HepG2 (cell line): ENCODE results near the gene CCDC3. TPM values are rescaled to one million over a fixed set of nuclear protein-coding genes. Genes with fewer than 3 reads are reported as not detected.

Experiments used
- ATAC-seq: fragments of 200-7000 bp; cut with Tn5 transposase; 3 replicates; pipeline ENCODE4 v1.9.1; 2020; ENCODE audit warnings: mild to moderate bottlenecking, moderate library complexity
- BruUV-seq: library from RNA; stranded (reverse); fragments of 400-500 nt; replicated peaks from 2 replicates; lab custom pipeline; 2021; lab: Mats Ljungman, UMichigan
- CTCF ChIA-PET: fragments of 300-600 bp; formaldehyde crosslinking; extraction: SDS; loops from one replicate; lab custom pipeline; 2021; ENCODE audit warnings: low total read pairs, inconsistent platforms, low intra/inter-chr PET ratio; lab: Yijun Ruan, JAX
- POLR2A ChIA-PET: fragments of 350-600 bp; sonication (Branson Sonifier 250); formaldehyde crosslinking; loops from one replicate; lab custom pipeline; 2020; ENCODE audit warnings: antibody characterized with exemption, inconsistent platforms; lab: Yijun Ruan, JAX
- DNase-seq: peaks from one replicate; pipeline ENCODE4 v3.0.0-alpha.2; 2015; ENCODE audit warnings: low spot score
- FAIRE-seq: peaks from 3 replicates; lab custom pipeline; 2011; peaks lifted over from hg19 to GRCh38; lab: Jason Lieb, UNC
- H2AFZ ChIP-seq: one replicate; pipeline ENCODE4 v1.6.1; 2011; ENCODE audit warnings: low read length, inconsistent platforms
- H3K27ac ChIP-seq: fragments of 300-600 bp; 3 replicates; pipeline ENCODE4 v1.8.0; 2011; ENCODE audit warnings: mixed run types, mild to moderate bottlenecking, mixed read lengths, low read length, inconsistent platforms; ENCODE audit not compliant: insufficient read depth; ENCODE audit errors: extremely low read length
- H3K27me3 ChIP-seq, 2 experiments: fragments of 200-600 bp in 1 of 2; 2 replicates in 1 of 2; 3 replicates in 1 of 2; pipeline versions ENCODE4 v1.6.0 to v1.8.0; 2011; ENCODE audit warnings: low read length in 2 of 2, mild to moderate bottlenecking in 2 of 2, moderate library complexity in 2 of 2, inconsistent platforms in 1 of 2; ENCODE audit not compliant: insufficient read depth in 2 of 2, control insufficient read depth in 1 of 2
- H3K36me3 ChIP-seq, 2 experiments: fragments of 200-600 bp in 1 of 2; replicated peaks in 1 of 2; 2 replicates in 1 of 2; 3 replicates in 1 of 2; pipeline versions ENCODE4 v1.5.1 to v1.8.0; 2011; ENCODE audit warnings: low read length in 2 of 2, inconsistent platforms in 1 of 2; ENCODE audit not compliant: insufficient read depth in 2 of 2, control insufficient read depth in 1 of 2
- H3K4me1 ChIP-seq: 2 replicates; pipeline ENCODE4 v1.5.1; 2012; ENCODE audit warnings: low read length, inconsistent platforms; ENCODE audit not compliant: insufficient read depth
- H3K4me2 ChIP-seq: 2 replicates; pipeline ENCODE4 v1.6.0; 2011; ENCODE audit warnings: low read depth, low read length, inconsistent platforms
- H3K4me3 ChIP-seq, 3 experiments: fragments of 200-600 bp in 1 of 3; sonication (generic), shearing (Covaris generic) in 1 of 3; replicated peaks in 1 of 3; 2 replicates each; pipeline ENCODE4 v1.5.1; 2011 to 2016; ENCODE audit warnings: low read length in 3 of 3, inconsistent platforms in 2 of 3, low read depth in 2 of 3, mild to moderate bottlenecking in 2 of 3, control low read depth in 1 of 3, mixed read lengths in 1 of 3; ENCODE audit not compliant: insufficient read depth in 1 of 3
- H3K79me2 ChIP-seq: one replicate; pipeline ENCODE4 v1.6.1; 2011; ENCODE audit warnings: low read length, inconsistent platforms; ENCODE audit not compliant: insufficient read depth
- H3K9ac ChIP-seq: 2 replicates; pipeline ENCODE4 v1.6.0; 2011; ENCODE audit warnings: mild to moderate bottlenecking, low read depth, low read length, inconsistent platforms; ENCODE audit not compliant: insufficient read depth
- H3K9me3 ChIP-seq: 2 replicates; pipeline ENCODE4 v1.5.1; 2012; ENCODE audit warnings: mild to moderate bottlenecking, low read length
- H4K20me1 ChIP-seq: 2 replicates; pipeline ENCODE4 v1.6.0; 2011; ENCODE audit warnings: inconsistent platforms, mild to moderate bottlenecking, low read length, moderate library complexity; ENCODE audit not compliant: insufficient read depth
- ESRRA ChIP-seq: sonication (generic); formaldehyde crosslinking; IDR thresholded peaks from 2 replicates; pipeline ENCODE4 v1.5.1; 2020; ENCODE audit warnings: mild to moderate bottlenecking, low read depth, missing genetic modification reagents
- KLF12 ChIP-seq: sonication (generic); formaldehyde crosslinking; IDR thresholded peaks from 2 replicates; pipeline ENCODE4 v1.4.0; 2020; ENCODE audit warnings: missing genetic modification reagents, borderline replicate concordance
- NRL ChIP-seq: sonication (generic); formaldehyde crosslinking; IDR thresholded peaks from 2 replicates; pipeline ENCODE4 v1.5.0; 2020; ENCODE audit warnings: missing genetic modification reagents, mild to moderate bottlenecking, moderate library complexity, borderline replicate concordance
- TOPORS ChIP-seq: sonication (generic); formaldehyde crosslinking; IDR thresholded peaks from 2 replicates; pipeline ENCODE4 v1.8.0; 2023; ENCODE audit warnings: mild to moderate bottlenecking, missing genetic modification reagents
- ZNF256 ChIP-seq: sonication (generic); formaldehyde crosslinking; conservative IDR thresholded peaks from 2 replicates; pipeline ENCODE4 v1.4.0; 2020; ENCODE audit warnings: missing genetic modification reagents
- ZNF670 ChIP-seq: sonication (generic); formaldehyde crosslinking; IDR thresholded peaks from 2 replicates; pipeline ENCODE4 v1.8.0; 2022; ENCODE audit warnings: mild to moderate bottlenecking, missing genetic modification reagents, borderline replicate concordance
- ZNF672 ChIP-seq: sonication (generic); formaldehyde crosslinking; IDR thresholded peaks from 2 replicates; pipeline ENCODE4 v1.8.1; 2022; ENCODE audit warnings: missing genetic modification reagents
- ZSCAN20 ChIP-seq: sonication (generic); formaldehyde crosslinking; IDR thresholded peaks from 2 replicates; pipeline ENCODE4 v1.4.0; 2020; ENCODE audit warnings: missing genetic modification reagents, mild to moderate bottlenecking, borderline replicate concordance
- WGBS: methylation state at CpG from one replicate; pipeline ENCODE4 v1.1.6; 2017; ENCODE audit warnings: low lambda C conversion rate; 5-methylcytosine and 5-hydroxymethylcytosine counted together
- in situ Hi-C: cut with HindIII; loops from 2 replicates; pipeline ENCODE4 v1.10.0; 2017; ENCODE audit warnings: low pct_unique_long_range_greater_than_20kb; ENCODE audit not compliant: extremely low pct_ligation_motif_present
- intact Hi-C: fragments of 100-400 bp; cut with micrococcal nuclease; formaldehyde crosslinking; loops from one replicate; pipeline ENCODE4 v1.10.0; 2022; ENCODE audit not compliant: unreplicated experiment
- polyA plus RNA-seq, 8 experiments: library from polyadenylated mRNA; depleted of rRNA in 3 of 8; stranded (reverse) in 7 of 8; unstranded in 1 of 8; fragments of >200 nt; fragmentation: Illumina TruSeq in 4 of 8; extraction: Trizol in 4 of 8; gene quantifications; 2 replicates each; pipeline versions ENCODE4 v1.2.1 to v1.2.3, GENCODE V29; 2011 to 2016; ENCODE audit warnings: low read depth in 4 of 8, missing spikeins in 1 of 8, mixed read lengths in 1 of 8; ENCODE audit not compliant: insufficient read depth in 1 of 8
- total RNA-seq, 5 experiments: library from RNA; depleted of rRNA; stranded (reverse); fragments of >200 nt; fragmentation: Illumina TruSeq; extraction: Trizol; gene quantifications; 2 replicates each; pipeline ENCODE4 v1.2.3, GENCODE V29; 2016; ENCODE audit warnings: low read depth in 1 of 5
- TF ChIP-seq, protein P1 (sequence below): sonication (generic); formaldehyde crosslinking; conservative IDR thresholded peaks from 2 replicates; pipeline ENCODE4 v1.4.0; 2020; ENCODE audit warnings: missing genetic modification reagents
- TF ChIP-seq, protein P2 (sequence below): IDR thresholded peaks from 2 replicates; pipeline ENCODE4 v1.6.1; 2012; ENCODE audit warnings: low read depth, low read length, improper control_type of control experiment

The CCDC3 gene
- total and polyA plus RNA-seq, 2 of the 13 experiments (the other 11 are each of a cell fraction or from before 2014, with no cell fraction given): not detected

DNA sequence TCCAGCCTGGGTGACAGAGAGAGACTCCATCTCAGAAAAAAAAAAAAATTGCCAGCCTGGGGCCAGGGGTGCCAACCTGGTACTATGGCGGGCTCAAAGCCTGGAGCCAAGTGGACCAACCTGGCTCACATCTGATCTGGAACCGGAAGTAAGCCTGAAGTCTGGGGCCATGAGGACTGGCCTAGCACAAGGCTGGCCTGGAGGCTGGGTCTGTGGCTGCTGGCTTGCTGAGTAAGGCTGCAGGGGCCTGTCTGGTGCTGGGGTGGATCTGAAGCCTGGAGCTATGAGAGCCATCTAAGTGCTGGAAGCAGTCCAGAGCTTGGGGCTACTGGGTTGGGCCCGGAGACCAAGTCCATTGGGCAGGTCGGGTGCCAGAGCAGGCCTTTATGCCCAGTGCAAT is 84.9 kb downstream of the CCDC3 start:
- Histone ChIP-seq H2AFZ (no peak overlapping the region), H3K36me3 (no peaks in the 10 kb centered on the region), H3K27me3 (no peaks in the 10 kb centered on the region; a peak in 1 of 5 replicates), H3K4me1 (no peaks in the 10 kb centered on the region), H3K9me3 (no peaks in the 10 kb centered on the region), H3K9ac (no peak overlapping the region), H3K4me2 (no peak overlapping the region), H4K20me1 (no peaks in the 10 kb centered on the region), H3K27ac (no peak overlapping the region), H3K4me3 (no peak overlapping the region), H3K79me2 (no peaks in the 10 kb centered on the region)
- ChIA-PET CTCF (no interaction called here), POLR2A (no interaction called here)
- 51% methylated on average over 2 of the region's 4 CpGs for WGBS
- in situ Hi-C loops: no loop called here
- BruUV-seq: no TSS peak
- TF ChIP-seq ESRRA (no peak), ZNF256 (CRISPR knock-in tag) (no peak), ZSCAN20 (CRISPR knock-in tag) (no peak), TOPORS (CRISPR knock-in tag) (no peak), ZNF670 (CRISPR knock-in tag) (no peak), NRL (CRISPR knock-in tag) (no peak), ZNF672 (CRISPR knock-in tag) (no peak), KLF12 (CRISPR knock-in tag) (no peak)
- TF ChIP-seq, protein P1, sequence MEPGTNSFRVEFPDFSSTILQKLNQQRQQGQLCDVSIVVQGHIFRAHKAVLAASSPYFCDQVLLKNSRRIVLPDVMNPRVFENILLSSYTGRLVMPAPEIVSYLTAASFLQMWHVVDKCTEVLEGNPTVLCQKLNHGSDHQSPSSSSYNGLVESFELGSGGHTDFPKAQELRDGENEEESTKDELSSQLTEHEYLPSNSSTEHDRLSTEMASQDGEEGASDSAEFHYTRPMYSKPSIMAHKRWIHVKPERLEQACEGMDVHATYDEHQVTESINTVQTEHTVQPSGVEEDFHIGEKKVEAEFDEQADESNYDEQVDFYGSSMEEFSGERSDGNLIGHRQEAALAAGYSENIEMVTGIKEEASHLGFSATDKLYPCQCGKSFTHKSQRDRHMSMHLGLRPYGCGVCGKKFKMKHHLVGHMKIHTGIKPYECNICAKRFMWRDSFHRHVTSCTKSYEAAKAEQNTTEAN (CRISPR knock-in tag): no peak
- TF ChIP-seq, protein P2, sequence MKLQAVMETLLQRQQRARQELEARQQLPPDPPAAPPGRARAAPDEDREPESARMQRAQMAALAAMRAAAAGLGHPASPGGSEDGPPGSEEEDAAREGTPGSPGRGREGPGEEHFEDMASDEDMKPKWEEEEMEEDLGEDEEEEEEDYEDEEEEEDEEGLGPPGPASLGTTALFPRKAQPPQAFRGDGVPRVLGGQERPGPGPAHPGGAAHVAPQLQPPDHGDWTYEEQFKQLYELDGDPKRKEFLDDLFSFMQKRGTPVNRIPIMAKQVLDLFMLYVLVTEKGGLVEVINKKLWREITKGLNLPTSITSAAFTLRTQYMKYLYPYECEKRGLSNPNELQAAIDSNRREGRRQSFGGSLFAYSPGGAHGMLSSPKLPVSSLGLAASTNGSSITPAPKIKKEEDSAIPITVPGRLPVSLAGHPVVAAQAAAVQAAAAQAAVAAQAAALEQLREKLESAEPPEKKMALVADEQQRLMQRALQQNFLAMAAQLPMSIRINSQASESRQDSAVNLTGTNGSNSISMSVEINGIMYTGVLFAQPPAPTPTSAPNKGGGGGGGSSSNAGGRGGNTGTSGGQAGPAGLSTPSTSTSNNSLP: no peak
- intact Hi-C loops: no loop called here
- DNase-seq (no peak), FAIRE-seq (no peak), ATAC-seq (no peak)
